Right lobe of liver (tissue), 6 donors: Measurements from ENCODE around the gene ATXN1. TPM values are rescaled to one million over a fixed set of nuclear protein-coding genes. Genes with fewer than 3 reads are reported as not detected.
A peak's percentile ranks its signal among the peaks of the same experiment; 100 is the strongest.

Source experiments
- ATAC-seq, 4 donors: fragments of 200-7000 bp; cut with Tn5 transposase; one replicate each; pipeline ENCODE4 v1.9.1; 2020; ENCODE audit warnings: mild to moderate bottlenecking in 4 of 4, moderate library complexity in 4 of 4
- DNase-seq, 3 donors: peaks; one replicate each; pipeline ENCODE4 v3.0.0-alpha.2; 2020
- H3K27ac ChIP-seq, 3 donors: fragments of 200-600 bp; one replicate each; pipeline ENCODE4 v1.8.0; 2022
- H3K27me3 ChIP-seq, 2 donors: fragments of 200-600 bp; one replicate each; pipeline ENCODE4 v1.8.0; 2022
- H3K36me3 ChIP-seq, 4 donors: fragments of 200-600 bp; sonication (generic) in 1 of 4; one replicate each; pipeline versions ENCODE4 v1.5.1 to v1.8.0; 2017 to 2022; ENCODE audit warnings: control low read depth in 1 of 4
- H3K4me1 ChIP-seq, 4 donors: fragments of 200-600 bp; sonication (generic) in 1 of 4; one replicate each; pipeline versions ENCODE4 v1.5.1 to v1.8.0; 2017 to 2022; ENCODE audit warnings: control low read depth in 1 of 4
- H3K4me3 ChIP-seq, 3 donors: fragments of 200-600 bp; one replicate each; pipeline ENCODE4 v1.8.0; 2022
- H3K9me3 ChIP-seq, 4 donors: fragments of 200-600 bp; sonication (generic) in 1 of 4; one replicate each; pipeline versions ENCODE4 v1.5.1 to v1.8.0; 2017 to 2022; ENCODE audit warnings: control low read depth in 1 of 4
- POLR2A ChIP-seq: fragments of 450-650 bp; IDR thresholded peaks from one replicate; pipeline ENCODE4 v1.6.1; 2017; ENCODE audit warnings: antibody characterized with exemption, mild to moderate bottlenecking
- WGBS: methylation state at CpG from one replicate; pipeline ENCODE4 v1.1.6; 2018; ENCODE audit warnings: low coverage, low lambda C conversion rate; ENCODE audit not compliant: insufficient coverage; ENCODE audit errors: missing lambda C conversion rate; 5-methylcytosine and 5-hydroxymethylcytosine counted together
- intact Hi-C, 2 donors: fragments of 100-400 bp; cut with DNase I; formaldehyde crosslinking; loops; one replicate each; pipeline versions ENCODE4 v1.11.2 to v1.14.1; 2022
- total RNA-seq, 6 experiments: library from RNA; depleted of rRNA in 2 of 6; stranded (reverse); fragments of >200 nt in 2 of 6; fragmentation: NEBNext Ultra II Directional in 3 of 6; extraction: Animal tissue kit (Norgen Biotek cat#: 25700) in 3 of 6; gene quantifications; one replicate each; pipeline versions ENCODE4 v1.1.0 to v1.2.4, GENCODE V29; 2016 to 2023
- TF ChIP-seq, protein P1 (sequence below), 4 donors: fragments of 200-600 bp in 3 of 4; fragments of 450-650 bp in 1 of 4; IDR thresholded peaks; one replicate each; pipeline versions ENCODE4 v1.5.1 to v1.8.0; 2016 to 2022; ENCODE audit warnings: antibody characterized with exemption in 4 of 4, mild to moderate bottlenecking in 2 of 4
- donor health status: DM: no; HTN: yes; CAD: no.
- donor health status: DM: no; HTN: no; CAD: no.
- donor health status: DM: no; HTN: no; CAD: no.
- donor health status: DM: no; HTN: yes; CAD: no.
- donor health status: DM: no; HTN: yes; CAD: no.

Gene ATXN1
- total RNA-seq, 6 experiments from 2014 or later, result 23.2 to 28.7 (median 25.0) TPM

DNA sequence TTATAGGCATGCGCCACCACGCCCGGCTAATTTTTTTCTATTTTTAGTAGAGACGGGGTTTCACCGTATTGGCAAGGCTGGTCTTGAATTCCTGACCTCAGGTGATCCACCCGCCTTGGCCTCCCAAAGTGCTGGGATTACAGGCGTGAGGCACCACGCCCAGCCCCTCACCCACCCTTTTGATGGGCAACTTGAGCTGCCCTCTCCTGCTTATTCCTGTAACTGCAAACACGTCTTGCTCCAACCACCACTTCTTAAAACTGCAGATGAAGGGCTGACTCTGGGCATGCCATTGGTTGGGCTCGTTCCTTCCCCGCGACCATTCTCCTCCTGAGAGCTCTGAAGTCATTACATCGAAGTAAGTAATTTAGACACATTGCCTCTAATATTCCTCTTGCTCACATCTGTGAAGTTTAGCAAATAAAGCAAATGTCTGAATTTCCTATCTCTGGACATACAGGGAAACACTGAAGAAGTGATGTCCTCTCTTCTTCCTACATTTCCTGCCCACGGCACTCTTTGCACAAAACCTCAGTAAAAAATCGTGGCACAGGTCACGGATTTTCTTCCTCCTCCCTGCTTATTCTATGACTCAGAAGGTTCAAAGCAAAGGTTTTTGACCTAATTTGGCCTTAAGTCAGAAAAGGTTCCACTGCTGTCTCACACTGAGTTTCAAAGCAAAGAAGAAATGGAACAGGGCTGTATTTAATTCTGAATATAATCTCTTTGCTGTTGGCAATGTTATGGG is 405.4 kb downstream of the ATXN1 start:
- intact Hi-C loops, result no loop called here
- Histone ChIP-seq H3K27me3 (no peaks in the 10 kb centered on the region), H3K36me3 (no peaks in the 10 kb centered on the region), H3K4me3 (no peak overlapping the region), H3K27ac (no peak overlapping the region), H3K9me3 (no peaks in the 10 kb centered on the region), H3K4me1 (peaks cover 0 to 5% (median 0%) of the 10 kb centered on the region in 4 donors)
- TF ChIP-seq, protein P1, sequence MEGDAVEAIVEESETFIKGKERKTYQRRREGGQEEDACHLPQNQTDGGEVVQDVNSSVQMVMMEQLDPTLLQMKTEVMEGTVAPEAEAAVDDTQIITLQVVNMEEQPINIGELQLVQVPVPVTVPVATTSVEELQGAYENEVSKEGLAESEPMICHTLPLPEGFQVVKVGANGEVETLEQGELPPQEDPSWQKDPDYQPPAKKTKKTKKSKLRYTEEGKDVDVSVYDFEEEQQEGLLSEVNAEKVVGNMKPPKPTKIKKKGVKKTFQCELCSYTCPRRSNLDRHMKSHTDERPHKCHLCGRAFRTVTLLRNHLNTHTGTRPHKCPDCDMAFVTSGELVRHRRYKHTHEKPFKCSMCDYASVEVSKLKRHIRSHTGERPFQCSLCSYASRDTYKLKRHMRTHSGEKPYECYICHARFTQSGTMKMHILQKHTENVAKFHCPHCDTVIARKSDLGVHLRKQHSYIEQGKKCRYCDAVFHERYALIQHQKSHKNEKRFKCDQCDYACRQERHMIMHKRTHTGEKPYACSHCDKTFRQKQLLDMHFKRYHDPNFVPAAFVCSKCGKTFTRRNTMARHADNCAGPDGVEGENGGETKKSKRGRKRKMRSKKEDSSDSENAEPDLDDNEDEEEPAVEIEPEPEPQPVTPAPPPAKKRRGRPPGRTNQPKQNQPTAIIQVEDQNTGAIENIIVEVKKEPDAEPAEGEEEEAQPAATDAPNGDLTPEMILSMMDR (IDR thresholded peaks at IDR 0.05), result no peak
- no peak for TF ChIP-seq POLR2A
- ATAC-seq (peak in 3 of 4 donors; percentile 43 to 93 (median 57)), DNase-seq (no peak)
- 80% methylated on average over 15 of the region's 16 CpGs for WGBS

DNA sequence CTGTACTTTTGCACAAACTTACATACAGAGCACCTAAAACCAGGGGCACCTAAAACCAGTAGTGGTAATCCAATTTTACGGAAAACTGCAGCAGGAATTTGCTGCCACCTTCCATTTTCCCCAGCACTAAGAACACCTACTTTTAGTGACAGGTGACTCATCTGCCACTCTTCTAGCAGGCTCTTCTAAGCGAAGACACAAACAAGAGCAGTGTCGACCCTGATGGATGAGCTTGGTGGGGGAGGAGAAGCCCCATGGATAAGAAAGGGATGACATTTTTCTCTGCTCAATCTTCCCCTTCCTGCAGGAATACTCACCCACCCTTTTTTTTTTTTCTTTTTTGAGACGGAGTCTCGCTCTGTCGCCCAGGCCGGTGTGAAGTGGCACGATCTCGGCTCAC is 406.0 kb downstream of the ATXN1 start:
- H3K27ac ChIP-seq, result no peak overlapping the region
- no peaks in the 10 kb centered on the region for H3K27me3 ChIP-seq
- WGBS, result no CpG with 5 or more reads among the region's 9 CpGs
- no peak for ATAC-seq
- intact Hi-C loops, result no loop called here
- TF ChIP-seq, protein P1 (IDR thresholded peaks at IDR 0.05), result no peak
- no peak for TF ChIP-seq POLR2A
- H3K9me3 ChIP-seq, result no peaks in the 10 kb centered on the region
- no peak for DNase-seq
- H3K36me3 ChIP-seq, result no peaks in the 10 kb centered on the region
- H3K4me1 ChIP-seq, result peaks cover 0 to 5% (median 0%) of the 10 kb centered on the region in 4 donors
- H3K4me3 ChIP-seq, result no peak overlapping the region

DNA sequence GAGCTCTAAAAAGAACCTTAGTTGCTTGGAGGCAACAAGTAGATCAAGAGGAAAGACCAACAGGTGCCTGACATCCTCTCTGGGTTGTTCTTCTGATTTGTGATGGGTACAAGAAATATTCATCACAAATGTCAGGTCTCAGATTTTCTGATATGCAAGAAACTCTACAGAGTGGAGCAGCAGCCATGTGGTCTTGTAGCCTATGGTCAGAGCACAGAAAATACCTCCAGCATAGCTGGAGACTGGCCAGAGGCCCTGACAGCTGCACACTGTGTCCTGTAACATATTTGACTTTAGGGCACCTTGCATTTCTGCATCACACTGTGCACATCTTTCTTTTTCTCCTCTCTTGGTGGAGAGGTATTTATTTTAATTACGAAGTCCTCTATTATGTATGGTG is 406.6 kb downstream of the ATXN1 start:
- no peak for DNase-seq
- no peaks in the 10 kb centered on the region for H3K36me3 ChIP-seq
- 100% methylated on average over 1 of the region's 1 CpG for WGBS
- no peak for TF ChIP-seq POLR2A
- TF ChIP-seq, protein P1 (IDR thresholded peaks at IDR 0.05), result no peak
- no peak overlapping the region for H3K4me3 ChIP-seq
- H3K27ac ChIP-seq, result no peak overlapping the region
- no peak for ATAC-seq
- H3K4me1 ChIP-seq, result peaks cover 0 to 5% (median 0%) of the 10 kb centered on the region in 4 donors
- intact Hi-C loops, result no loop called here
- no peaks in the 10 kb centered on the region for H3K27me3 ChIP-seq
- H3K9me3 ChIP-seq, result no peaks in the 10 kb centered on the region

DNA sequence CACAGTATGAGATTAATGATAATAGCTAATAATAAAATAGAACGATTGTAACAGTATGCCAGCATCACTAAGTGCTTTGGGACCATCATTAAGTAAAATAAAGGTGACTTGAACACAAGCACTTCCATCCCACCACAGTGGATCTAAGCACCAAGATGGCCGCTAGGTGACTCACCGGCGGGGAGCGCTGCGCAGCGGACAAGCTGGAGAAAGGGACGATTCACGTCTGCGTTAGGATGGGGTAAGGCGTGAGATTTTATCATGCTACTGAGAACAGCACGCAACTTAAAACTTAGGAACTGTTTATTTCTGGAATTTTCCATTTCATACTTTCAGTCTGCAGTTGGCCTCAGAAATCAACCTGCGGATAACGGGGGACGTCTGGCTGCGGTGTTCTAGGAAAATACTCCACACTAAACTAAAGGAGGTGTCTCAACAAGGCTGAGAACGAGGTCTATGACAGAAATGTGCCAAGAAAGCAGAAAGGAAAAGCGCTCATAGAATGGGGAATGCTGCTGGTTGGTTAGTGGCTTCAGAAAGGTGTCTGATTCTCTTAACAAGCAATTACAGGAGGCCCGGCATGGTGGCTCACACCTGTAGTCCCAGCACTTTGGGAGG is 408.3 kb downstream of the ATXN1 start:
- DNase-seq, result no peak
- no peak for ATAC-seq
- Histone ChIP-seq H3K4me3 (no peak overlapping the region), H3K27me3 (no peaks in the 10 kb centered on the region), H3K4me1 (peaks cover 0 to 5% (median 0%) of the 10 kb centered on the region in 4 donors), H3K9me3 (no peaks in the 10 kb centered on the region), H3K27ac (no peak overlapping the region), H3K36me3 (no peaks in the 10 kb centered on the region)
- TF ChIP-seq POLR2A, result no peak
- TF ChIP-seq, protein P1 (IDR thresholded peaks at IDR 0.05), result no peak
- 94% methylated on average over 19 of the region's 19 CpGs for WGBS
- intact Hi-C loops, result no loop called here
